GM21786 (cell line): ENCODE measurements around the gene SEMA4D.
A peak's percentile ranks its signal among the peaks of the same experiment; 100 is the strongest.

Experiments
- ATAC-seq: cut with Tn5 transposase; IDR thresholded peaks from one replicate; pipeline ENCODE4 v1.9.1; 2021; ENCODE audit not compliant: unreplicated experiment

Gene SEMA4D

DNA sequence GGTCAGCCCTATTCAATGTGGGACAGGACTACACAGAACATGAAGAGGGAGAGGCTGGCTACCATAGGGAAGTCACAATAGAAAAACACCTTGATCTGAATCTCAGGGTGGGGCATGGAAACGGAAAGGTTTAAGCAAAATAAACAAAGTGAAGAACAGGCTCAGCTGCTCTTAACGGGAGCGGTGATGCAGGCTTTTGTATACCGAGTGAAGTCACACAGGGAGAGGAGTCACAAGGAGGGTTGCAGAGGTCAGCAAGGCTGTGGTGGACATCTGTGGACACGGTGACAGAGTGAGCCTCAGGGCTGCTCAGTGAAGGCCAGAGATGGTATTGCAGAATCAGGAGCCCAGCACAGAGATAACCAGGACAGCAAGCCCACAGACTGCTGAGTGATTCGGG lies 30.6 kb upstream of the SEMA4D start:
- ATAC-seq, result no peak

DNA sequence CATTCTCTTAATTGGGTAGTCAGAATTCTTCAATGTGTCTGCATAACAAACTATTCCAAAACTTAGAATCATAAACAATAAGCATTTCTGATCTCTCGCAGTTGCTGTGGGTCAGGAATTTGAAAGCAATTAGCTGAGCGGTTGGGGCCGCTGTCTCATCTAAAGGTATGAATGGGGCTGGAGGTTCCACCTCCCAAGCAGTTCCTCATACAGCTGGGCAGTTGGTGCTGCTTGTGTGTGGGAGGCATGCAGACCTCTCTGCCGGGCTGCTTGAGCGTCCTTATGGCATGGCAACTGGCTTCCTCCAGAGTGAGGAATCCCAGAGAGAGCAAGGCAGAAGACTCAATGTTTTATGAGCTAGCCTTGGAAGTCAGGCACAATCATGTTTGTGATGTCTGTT lies 30.2 kb upstream of the SEMA4D start:
- ATAC-seq, result no peak

DNA sequence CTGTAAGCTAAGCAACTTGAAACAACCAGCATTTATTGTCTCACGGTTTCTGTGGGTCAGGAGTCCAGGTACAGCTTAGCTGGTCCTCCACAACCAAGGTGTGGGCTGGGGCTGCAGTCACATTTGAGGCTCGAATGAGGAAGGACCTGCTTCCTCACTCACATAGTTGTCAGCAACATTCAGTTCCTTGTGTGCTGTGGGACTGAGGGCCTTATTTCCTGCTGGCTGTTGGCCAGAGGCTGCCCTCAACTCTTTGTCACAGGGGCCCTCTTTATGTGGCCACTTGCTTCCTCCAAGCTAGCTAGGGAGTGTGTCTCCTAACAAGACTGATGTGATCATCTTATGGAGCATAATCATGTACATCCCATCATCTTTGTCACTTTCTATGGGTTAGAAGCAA lies 29.2 kb upstream of the SEMA4D start:
- no peak for ATAC-seq

DNA sequence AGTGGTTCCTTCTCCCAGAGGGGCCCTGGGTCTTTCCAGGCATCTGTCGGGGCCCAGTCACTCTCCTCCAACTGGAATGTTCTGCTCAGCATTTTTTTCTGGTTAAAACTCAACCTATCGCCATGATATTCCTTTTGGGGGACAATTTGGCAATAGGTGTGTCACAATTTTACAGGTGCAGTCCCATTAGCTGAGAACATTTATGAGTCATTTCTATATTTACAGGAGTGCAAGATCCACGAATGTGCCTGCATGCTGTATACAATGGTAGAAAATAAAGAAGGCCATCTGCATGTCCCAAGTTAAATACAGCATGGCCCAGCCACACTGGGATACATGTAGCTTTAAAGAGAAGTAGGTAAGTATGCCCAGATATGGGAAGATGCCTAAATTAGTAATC lies 28.8 kb upstream of the SEMA4D start:
- ATAC-seq, result no peak

DNA sequence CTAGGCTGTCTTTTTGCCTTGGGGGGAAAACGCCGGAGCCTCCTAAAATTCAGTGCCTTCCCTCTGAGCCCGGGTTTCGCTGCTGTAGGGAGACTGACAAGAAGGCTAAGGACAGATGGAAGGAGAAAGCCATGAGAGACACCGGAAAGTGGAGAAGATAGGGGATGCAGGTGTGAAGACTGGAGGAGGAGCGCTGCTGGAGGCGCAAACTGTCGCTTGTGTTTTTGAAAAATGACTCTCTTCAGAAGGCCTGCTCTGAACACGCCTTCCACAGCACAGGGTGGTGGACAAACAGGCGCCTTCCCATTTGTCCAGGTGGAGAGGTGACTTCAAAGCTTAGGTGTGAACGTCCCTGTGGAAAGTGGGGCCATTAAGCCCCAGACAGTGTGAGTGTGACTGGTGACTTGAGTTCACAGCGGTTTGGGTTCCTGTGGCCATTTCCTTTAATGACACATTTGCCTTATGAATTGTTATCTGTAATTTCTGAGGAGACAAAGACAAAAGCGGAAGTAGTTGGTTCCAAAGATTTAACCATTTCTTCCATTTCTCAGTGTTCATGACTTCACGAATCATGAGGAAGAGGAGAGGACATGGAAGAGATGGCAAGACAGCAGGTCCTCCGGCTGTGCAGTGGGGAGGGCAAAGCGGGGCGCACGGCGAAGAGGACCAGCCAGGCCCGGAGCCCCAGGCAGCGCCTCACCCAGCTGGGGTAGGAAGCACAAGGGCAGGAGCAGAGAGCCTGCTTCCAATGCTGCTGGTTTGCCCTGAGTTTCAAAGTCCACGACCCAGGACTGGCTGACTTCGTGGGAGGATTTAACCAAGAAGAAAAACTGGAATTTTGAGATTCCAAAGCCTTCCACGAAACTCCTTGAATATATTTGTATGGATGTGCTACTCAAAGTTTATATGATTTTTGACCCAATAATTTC lies 27.8 kb upstream of the SEMA4D start:
- no peak for ATAC-seq

DNA sequence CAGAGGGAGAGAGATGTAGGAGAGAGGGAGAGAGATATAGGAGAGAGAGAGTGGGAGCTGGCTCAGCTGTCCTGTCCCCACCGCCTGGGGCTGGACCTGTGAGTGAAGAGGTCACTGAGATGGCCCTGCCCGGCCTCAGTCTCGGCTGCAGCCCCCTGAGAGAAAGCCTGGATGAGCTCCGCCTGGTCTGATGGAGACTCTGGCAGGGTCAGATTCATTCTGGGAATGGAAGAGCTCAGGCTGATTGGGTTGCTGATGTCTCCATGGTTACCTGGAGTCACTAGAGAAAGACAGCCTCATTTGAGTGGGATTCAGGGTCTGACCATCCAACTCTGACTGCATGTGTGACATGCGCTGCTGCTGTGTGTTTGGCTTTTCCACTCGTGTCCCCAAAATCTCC lies 27.1 kb upstream of the SEMA4D start:
- ATAC-seq, result no peak

DNA sequence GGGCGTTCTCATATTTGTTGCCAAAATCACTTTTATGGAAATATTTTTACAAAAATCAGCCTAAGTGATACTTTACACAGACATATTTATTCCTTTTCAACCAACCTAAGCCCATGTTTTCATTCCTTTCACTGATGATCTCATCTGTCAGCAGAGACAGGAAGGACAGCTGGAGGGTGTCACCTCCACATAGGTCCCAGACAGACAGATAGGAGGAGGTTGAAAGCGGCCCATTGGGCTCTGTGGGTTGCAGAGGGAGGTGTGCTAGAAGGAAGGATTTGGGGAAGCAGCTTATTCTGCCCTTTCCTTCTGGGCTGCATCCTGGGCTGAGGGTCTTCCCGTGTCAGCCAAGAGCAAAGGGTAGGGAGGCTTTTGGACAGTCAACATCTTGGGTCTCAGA lies 26.0 kb upstream of the SEMA4D start:
- ATAC-seq, result no peak

DNA sequence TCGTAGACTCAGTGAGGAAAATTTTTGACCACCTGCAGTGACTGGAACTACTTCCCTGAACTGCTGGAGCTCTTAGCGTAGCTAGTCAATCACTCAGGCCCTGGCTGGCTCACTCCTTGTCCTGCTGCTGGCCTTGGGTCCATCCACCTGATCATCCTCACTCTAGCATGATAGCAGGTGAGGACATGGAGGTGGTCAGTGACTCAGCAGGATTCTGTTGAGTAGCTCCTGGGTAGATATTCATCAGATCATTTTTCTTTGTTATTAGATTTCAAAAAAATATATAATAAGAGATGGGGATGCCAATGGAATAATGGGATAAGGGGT lies 25.0 kb upstream of the SEMA4D start:
- no peak for ATAC-seq

DNA sequence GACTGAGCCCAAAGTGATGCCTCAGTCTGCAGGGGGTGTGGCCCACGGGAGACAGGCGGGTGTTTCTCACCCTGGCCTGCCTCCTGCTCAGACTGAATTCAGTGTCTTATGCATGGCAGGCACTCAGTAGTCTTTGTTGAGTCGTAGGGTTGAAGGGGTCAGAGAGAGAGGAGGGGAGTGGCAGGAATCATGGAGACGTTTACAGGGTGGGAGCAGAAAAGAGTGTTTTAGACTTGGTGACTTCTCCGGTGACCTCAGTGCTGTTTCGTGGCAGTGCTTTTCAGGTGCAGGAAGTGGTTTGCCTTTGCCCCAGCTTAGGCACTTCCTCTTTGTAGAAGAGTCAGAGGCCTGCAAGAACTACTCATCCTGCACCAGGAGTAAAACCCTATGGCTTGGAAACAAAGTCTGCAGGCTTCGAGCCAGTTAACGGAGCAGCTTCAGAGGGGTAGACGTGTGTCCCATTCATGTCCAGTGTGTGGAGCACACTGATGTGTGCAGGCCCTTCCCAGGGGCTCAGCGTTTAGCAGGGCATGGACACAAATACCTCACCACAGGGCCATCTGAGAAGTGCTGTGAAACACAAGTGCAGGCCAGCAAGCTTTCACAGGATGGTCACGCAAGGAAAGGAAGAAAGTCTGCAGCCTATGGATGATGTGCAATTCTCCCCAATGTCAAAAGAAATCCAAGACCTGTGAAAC lies 24.5 kb upstream of the SEMA4D start:
- peak; percentile 87 for ATAC-seq

DNA sequence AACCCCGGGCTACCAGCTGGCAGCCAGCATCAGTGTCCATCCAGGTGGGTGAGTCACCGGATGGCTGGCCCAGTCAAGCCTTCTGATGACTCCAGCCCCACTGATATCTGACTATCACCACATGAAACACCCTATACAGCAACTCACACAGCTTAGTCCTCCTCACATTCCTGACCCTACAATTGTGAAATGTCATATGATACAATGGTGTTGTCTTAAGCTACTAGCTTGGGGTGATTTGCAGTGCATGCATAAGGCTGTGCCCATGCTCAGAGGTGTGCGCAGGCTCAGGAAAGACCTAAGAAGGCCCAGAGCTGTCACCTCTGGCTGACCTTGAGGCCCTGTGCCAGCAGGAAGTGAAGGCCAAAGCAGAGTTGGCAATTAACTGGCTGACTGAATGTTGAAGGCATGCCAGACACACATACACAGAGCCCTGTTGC lies 21.5 kb upstream of the SEMA4D start:
- ATAC-seq, result no peak

DNA sequence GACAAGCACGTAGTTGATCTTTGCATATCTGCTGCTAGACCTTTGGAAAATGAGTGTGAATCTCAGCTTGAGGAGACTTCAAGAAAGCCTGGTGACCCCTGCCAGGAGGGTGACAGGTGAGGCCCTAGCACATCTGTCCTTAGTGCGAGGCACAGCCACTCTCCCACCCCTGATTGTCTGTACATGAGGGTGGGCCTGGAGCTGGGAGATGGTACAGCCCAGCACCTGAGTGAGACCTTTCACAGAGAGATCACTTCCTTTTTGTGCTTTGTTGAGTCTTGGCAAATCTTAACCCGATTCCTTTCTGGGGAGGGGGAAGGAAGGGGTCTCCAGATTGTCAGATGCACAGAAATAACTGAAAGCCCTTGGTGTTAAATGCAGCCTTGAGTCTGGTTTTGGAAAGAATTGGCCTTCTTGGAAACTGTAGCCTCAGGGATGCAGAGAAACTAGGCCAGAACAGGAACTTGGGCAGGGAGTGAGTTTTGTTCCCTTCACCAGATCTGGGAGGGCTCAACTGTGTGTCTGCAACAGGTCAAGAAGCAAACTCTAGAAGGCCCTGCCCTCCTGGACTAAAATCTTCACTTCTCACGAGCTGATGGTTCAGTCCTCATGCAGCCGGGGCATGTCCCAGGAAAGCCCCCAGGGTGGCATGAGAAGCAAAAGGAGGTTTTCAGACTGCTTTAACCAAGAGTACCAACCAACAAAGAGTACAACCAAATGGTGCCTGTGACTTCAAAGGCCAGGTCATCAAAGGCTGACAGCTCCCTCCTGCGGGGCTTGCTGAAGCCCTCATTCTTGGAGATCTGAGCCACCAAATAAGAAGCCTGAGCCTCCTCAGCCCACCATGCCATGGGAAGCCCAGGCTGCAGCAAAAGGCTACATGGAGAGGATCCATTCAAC lies 20.8 kb upstream of the SEMA4D start:
- ATAC-seq, result no peak

DNA sequence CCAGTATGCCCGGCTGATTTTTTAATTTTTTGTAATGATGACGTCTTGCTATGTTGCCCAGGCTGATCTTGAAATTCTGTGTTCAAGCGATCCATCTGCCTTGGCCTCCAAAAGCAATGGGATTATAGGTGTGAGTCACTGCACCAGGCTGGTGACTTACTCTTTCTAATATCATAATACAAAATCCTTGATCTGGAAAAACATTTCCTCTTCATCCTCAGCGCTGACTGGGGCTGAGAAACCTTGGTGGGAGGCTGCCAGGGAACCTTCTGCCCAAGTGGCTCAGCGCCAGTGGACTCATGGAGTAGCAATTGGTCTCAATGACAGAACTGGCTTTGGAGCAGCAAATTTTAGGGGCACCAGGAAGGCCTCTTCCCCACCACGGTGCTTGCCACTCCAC lies 17.5 kb upstream of the SEMA4D start:
- ATAC-seq, result no peak

DNA sequence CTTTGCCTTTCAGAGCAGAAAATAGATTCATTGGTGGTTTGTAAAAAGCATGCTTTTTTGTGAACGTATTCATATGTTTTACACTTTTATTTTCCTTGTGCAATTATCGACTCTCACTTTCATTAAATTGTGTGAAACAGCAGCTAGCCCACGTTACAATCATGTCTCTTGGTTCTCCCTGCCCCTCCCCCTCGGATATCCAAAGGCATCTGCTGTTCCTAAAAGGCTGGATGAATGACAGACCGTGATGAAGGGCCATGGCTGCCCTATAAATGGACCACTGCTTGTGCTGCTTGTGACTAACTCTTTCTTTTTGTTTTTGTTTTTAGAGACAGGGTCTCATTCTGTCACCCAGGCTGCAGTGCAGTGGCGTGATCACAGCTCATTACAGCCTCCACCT lies 17.0 kb upstream of the SEMA4D start:
- no peak for ATAC-seq

DNA sequence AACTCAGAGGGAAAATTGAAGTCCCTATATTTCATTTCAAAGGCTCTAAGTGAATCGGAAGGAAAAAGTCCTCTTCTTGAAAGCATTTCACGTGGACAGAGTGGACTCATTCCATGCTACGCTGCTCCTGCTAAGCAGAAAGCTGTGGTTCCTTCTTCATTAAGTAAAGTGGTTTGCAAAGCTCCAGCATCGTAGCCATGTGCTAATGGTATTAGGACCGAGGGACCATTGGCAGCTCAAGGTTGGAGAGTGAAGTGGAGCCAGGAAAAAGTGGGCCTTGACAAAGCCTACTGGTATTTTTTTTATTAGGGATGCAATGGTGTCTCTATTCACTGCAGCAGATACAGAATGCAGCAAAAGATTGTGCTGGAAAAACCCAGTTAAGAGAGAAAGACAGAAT lies 16.4 kb upstream of the SEMA4D start:
- no peak for ATAC-seq

DNA sequence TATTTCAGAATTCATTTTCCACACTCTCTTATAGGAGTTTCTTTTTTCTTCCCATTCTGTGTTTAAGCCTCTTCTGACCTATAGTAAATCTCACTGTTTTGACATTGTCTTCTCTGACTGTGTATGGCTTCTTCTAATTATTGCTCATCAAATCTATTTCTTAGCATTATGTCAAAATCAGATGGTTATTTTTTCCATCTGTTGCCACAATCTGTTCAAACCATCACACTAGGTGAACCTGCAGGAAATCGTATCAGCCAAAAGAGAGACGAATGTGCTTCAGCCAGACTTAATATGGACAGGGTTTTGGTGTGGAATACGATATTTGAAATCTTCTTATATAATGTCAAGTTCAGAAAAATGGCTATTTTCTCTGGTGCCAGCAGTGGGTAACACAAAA lies 15.9 kb upstream of the SEMA4D start:
- ATAC-seq, result no peak

DNA sequence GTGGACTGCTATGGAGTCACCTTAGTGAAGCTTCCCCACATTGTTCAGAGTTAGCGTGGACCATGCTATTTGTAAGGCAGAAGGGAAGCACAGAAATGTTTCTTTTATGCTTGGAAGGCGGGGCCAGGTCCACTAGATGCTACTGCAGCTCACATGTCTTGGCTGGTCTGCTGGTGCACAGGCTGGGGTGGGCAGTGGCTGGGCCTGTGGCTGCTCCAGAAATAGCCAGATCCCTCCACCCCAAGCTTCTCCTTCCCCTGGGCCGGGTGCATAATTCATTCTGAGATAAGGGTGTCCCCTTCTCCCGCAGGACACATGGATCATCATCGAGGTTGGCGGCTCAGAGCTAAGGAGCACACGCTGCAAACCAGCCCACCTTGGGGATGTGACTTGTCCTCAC lies 14.5 kb upstream of the SEMA4D start:
- no peak for ATAC-seq

DNA sequence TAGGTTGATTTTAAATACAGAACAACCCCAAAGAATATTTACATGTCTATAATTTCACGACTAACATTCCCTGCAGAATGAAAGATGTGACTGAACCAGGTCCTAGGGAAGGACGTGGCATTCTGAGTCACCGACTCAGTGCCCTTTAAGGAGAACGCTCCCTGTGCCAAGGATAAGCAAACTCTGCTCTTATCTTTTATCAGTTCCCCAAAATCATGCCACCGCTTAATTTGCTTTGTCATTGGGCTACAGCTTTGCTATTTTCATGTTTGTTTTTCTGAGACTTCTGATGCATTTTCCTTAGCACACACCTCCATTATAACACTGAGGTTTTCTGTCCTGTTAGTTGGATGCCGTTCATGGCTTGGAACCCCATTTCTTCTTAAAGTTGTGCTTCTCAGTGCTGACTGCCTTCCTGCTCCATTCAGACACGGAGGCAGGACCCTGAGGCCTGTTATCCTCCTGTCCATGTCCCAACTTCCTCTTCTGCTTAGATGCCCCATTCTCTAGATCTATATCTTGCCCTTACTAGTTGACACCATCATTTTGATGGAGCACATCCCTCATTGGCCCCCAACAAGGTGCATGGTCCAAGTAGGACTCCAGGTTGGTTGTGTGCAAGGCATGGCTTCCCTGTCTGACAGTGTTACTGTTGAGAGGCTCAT lies 11.2 kb upstream of the SEMA4D start:
- ATAC-seq, result no peak

DNA sequence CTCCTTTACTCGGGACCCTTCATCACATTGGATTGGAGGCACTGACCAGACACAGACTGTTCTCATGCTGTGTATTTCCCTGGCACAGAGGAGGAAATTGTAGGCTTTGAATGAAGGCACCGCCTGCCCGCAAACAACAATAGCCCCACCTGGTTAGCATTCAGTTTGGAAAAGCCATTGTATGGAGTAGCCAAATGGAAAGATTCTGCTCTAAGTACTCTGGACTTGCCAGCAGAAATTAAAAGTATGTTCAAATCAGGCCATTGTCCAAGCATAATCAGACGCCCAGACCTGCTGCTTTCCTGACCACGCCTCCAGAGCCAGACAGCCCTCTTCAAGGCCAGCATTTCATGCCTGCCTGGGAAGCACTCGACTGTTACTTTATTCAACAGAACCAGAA lies 8.0 kb upstream of the SEMA4D start:
- no peak for ATAC-seq

DNA sequence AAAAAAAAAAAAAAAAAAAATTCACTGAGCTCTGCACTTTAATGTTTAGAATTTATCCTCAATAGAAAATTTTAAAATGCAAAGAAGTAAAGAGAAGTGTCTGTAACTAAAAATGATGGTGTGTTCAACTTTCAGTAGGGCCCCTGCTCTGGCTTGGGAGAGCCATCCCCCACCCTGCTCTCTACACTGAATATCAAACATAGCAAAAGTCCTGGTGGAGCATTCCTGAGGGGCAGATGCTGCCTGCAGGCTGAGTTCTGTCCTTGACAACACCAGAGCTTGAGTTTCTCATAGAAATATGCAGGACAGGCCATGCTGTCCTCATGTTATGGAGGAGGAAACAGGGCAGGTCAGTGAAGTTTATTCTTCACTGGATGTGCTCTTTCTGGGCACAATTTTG lies 7.1 kb upstream of the SEMA4D start:
- ATAC-seq, result no peak

DNA sequence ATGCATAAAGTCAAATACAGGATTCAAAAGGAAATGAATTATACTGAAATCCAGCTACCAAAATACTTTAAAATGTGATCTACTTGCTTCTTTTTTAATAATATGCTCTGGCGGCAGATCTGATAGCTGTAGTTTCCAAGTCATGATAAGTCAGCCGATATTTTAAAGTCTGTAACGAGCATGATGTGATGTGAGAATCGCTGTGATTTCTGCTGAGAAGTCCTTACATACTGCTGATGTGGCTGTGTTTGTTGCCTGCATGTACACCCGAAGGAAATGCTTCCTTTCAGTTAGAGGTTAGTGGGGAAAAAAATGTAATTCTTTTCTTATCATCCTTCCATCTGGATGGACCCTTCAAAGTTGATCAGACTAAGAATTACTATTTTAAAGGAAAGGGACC lies 4.8 kb upstream of the SEMA4D start:
- no peak for ATAC-seq

DNA sequence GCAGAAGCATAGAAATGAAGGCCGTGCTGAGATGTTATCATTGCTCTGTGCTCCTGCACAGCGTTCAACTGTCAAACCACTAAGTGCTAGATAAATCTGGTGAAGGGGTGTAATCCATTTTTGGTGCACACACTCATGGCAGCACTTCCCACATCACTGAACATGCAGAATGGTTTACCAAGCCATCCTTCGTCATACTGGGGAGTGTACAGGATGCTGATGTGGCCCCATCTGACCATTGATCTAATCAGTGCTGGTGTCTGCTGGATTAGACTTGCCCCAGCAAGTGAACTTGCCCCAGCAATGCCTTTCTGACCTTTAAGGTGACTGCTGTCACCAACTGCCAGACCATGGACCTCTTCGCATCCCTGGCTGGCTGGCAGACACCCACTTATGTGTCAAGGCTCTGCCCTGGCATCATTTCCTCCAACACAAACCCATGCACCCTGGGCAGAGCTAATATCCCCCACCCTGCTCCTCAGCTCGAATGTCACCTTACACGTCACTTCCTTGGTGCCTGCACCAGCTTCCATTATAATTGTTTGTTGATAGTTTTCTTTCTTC lies 4.2 kb upstream of the SEMA4D start:
- no peak for ATAC-seq
